ENCODE results near the gene CMTM8. TPM values are rescaled to one million over a fixed set of nuclear protein-coding genes. Genes with fewer than 3 reads are reported as not detected.

Gene CMTM8
- total RNA-seq, 1 donor from 2014 or later = 5.1 TPM

DNA sequence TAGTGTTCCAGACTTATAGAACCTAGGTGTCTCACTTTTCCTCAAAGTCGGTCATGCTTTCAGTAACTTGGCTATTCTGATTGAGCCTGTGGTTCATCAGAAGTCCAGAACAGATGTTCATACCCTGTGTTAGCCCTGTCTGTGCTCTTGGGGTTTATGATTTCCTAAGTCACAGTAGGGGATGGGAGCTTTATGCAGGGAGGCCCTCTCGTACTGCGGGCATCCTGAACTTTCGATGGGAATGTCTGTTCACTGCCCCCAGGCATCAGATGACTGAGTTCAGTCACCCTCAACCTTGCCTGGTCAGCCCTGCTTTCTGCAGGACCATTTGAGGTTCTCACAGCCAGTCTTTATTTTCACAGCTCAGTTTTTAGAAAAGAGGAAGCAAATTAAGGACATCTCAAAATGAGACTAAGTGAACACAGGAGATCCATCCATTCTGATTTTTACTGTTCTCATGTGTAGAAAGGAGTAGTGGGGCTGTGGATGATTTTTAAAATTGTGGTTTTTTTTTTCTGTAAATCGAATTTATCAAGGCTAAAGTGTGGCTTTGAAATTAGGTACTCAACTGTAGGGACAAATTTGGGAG is 71.3 kb downstream of the CMTM8 start:
- no peak for DNase-seq (ENCODE audit: low spot score in 2 of 2, unreplicated experiment in 2 of 2)
- TF ChIP-seq, protein P1, sequence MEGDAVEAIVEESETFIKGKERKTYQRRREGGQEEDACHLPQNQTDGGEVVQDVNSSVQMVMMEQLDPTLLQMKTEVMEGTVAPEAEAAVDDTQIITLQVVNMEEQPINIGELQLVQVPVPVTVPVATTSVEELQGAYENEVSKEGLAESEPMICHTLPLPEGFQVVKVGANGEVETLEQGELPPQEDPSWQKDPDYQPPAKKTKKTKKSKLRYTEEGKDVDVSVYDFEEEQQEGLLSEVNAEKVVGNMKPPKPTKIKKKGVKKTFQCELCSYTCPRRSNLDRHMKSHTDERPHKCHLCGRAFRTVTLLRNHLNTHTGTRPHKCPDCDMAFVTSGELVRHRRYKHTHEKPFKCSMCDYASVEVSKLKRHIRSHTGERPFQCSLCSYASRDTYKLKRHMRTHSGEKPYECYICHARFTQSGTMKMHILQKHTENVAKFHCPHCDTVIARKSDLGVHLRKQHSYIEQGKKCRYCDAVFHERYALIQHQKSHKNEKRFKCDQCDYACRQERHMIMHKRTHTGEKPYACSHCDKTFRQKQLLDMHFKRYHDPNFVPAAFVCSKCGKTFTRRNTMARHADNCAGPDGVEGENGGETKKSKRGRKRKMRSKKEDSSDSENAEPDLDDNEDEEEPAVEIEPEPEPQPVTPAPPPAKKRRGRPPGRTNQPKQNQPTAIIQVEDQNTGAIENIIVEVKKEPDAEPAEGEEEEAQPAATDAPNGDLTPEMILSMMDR (IDR thresholded peaks at IDR 0.05; ENCODE audit: unreplicated experiment) = no peak
- Mint-ChIP-seq H3K27ac (no peak overlapping the region), H3K9me3 (peaks cover 3% of the 10 kb centered on the region), H3K4me3 (no peak overlapping the region), H3K27me3 (ENCODE audit: low read depth) (no peaks in the 10 kb centered on the region), H3K4me1 (peaks cover 12% of the 10 kb centered on the region), H3K36me3 (no peaks in the 10 kb centered on the region)

DNA sequence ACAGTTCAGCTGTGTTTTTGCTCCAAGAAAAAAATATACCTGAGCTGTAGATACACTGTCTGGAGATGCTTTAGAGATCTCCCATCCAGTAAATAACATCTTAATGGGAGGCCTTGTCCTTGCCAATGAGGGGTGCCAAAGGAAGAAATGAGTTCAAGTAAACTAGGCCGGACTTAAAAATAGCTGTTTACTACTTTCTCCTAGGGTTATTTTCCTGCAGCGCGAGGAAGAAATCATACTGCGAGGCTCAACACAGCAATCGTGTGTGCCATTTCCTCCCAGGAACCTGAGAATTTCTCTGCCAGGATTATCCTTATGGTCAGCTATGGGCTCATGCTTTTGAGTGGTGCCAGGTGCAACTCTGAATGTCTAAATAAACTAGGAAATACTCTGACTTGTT is 71.9 kb downstream of the CMTM8 start:
- H3K27me3 Mint-ChIP-seq (ENCODE audit: low read depth) = no peaks in the 10 kb centered on the region
- DNase-seq (ENCODE audit: low spot score in 2 of 2, unreplicated experiment in 2 of 2) = no peak
- H3K36me3 Mint-ChIP-seq = no peaks in the 10 kb centered on the region
- H3K4me3 Mint-ChIP-seq = no peak overlapping the region
- TF ChIP-seq, protein P1 (IDR thresholded peaks at IDR 0.05; ENCODE audit: unreplicated experiment) = no peak
- peaks cover 8% of the 10 kb centered on the region for H3K4me1 Mint-ChIP-seq
- no peak overlapping the region for H3K27ac Mint-ChIP-seq
- peaks cover 3% of the 10 kb centered on the region for H3K9me3 Mint-ChIP-seq

DNA sequence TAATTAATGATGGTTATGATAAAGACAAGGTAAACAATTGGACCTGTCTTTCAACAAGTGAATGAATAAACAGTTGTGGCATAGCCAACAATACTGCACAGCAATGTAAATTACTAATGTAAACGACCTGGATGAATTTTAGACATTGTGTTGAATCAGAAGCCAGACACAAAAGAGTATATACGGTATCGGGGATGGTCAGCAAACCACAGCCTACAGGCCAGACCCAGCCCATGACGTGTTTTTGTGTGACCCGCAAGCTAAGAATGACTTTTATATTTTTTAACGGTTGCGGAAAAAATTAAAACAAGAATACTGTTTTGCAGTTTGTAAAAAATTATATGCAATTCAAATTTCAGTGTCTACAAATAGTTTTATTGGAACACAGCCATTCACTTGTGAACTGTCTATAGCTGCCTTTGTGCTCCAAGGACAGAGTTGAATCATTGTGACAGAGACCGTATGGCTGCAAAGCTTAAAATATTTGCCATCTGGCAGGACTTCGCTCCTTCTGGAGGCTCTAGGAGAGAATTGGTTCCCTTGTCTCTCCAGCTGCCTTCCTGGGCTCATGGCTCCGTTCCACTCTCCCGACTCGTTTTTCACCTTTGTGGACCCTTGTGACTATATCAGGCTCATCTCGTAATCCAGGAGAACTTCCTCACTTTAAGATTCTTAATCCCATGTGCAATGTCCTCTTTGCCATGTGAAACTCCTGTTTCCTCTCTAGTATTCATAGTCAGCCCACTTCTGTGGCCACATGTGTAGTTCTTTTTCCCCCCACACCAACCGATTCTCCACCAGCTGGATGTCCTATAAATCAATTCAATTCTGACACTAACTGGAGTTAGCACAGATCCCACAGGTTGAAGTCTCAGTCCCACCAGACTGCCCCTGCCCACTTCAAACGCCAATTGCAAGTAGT is 72.7 kb downstream of the CMTM8 start:
- no peaks in the 10 kb centered on the region for H3K27me3 Mint-ChIP-seq (ENCODE audit: low read depth)
- no peaks in the 10 kb centered on the region for H3K36me3 Mint-ChIP-seq
- DNase-seq (ENCODE audit: low spot score in 2 of 2, unreplicated experiment in 2 of 2) = no peak
- H3K4me1 Mint-ChIP-seq = peaks cover 7% of the 10 kb centered on the region
- H3K27ac Mint-ChIP-seq = no peak overlapping the region
- TF ChIP-seq, protein P1 (IDR thresholded peaks at IDR 0.05; ENCODE audit: unreplicated experiment) = no peak
- peaks cover 3% of the 10 kb centered on the region for H3K9me3 Mint-ChIP-seq
- H3K4me3 Mint-ChIP-seq = no peak overlapping the region

DNA sequence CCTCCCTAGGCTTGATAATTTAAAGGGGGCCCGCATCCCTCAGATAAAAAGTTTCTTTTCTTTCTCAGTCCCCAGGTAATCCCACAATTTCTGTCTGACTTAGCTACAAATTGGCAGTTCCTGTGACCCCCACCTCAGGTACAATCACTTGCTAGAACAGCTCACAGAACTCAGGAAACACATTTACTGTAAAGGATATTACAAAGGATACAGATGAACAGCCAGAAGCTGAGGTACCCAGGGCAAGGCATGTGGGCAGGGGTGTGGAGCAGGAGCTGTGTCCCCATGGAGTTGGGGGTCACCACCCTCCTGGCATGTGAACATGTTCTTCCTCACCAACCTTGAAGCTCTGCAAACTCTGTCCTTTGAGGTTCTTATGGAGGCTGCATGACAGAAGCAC is 73.8 kb downstream of the CMTM8 start:
- Mint-ChIP-seq H3K36me3 (no peaks in the 10 kb centered on the region), H3K4me1 (peaks cover 15% of the 10 kb centered on the region), H3K4me3 (no peak overlapping the region), H3K27me3 (ENCODE audit: low read depth) (no peaks in the 10 kb centered on the region), H3K27ac (no peak overlapping the region), H3K9me3 (no peaks in the 10 kb centered on the region)
- no peak for DNase-seq (ENCODE audit: low spot score in 2 of 2, unreplicated experiment in 2 of 2)
- TF ChIP-seq, protein P1 (IDR thresholded peaks at IDR 0.05; ENCODE audit: unreplicated experiment) = no peak

DNA sequence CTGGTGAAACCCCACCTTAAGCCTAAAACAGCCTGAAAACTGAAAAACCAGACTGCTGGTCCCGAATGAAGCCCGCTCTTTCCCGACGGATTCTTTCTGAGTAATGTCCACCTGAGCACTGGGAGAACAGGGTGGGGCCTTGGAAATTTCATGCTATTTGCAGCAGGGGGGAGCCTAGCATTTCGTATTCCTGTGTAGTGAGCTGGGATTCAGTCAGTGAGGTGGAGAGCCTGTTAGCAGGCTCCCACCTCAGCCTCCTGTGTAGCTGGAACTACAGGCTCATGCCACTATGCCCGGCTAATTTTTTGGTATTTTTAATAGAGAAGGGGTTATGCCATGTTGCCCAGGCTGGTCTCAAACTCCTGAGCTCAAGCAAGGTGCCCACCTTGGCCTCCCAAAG is 74.7 kb downstream of the CMTM8 start:
- peaks cover 18% of the 10 kb centered on the region for H3K4me1 Mint-ChIP-seq
- no peak overlapping the region for H3K4me3 Mint-ChIP-seq
- no peak overlapping the region for H3K27ac Mint-ChIP-seq
- H3K9me3 Mint-ChIP-seq = no peaks in the 10 kb centered on the region
- no peak for DNase-seq (ENCODE audit: low spot score in 2 of 2, unreplicated experiment in 2 of 2)
- TF ChIP-seq, protein P1 (IDR thresholded peaks at IDR 0.05; ENCODE audit: unreplicated experiment) = no peak
- no peaks in the 10 kb centered on the region for H3K27me3 Mint-ChIP-seq (ENCODE audit: low read depth)
- H3K36me3 Mint-ChIP-seq = no peaks in the 10 kb centered on the region
